IPS-15b (cell line): Measurements from ENCODE around the gene CACNG3.
A peak's percentile ranks its signal among the peaks of the same experiment; 100 is the strongest.
"Not testable (repeated sequence)": the region's sequence is repeated elsewhere in the genome, so short reads cannot be mapped to it uniquely, and the experiment has no call there.

ENCODE experiments used
- H3K27me3 ChIP-seq: one replicate; pipeline ENCODE4 v1.6.1; 2013; ENCODE audit warnings: low read length; ENCODE audit not compliant: control insufficient read depth, insufficient read depth
- H3K36me3 ChIP-seq: one replicate; pipeline ENCODE4 v1.6.1; 2013; ENCODE audit warnings: low read length; ENCODE audit not compliant: control insufficient read depth, insufficient read depth
- H3K4me1 ChIP-seq: one replicate; pipeline ENCODE4 v1.6.1; 2013; ENCODE audit warnings: mild to moderate bottlenecking, low read length; ENCODE audit not compliant: control insufficient read depth, insufficient read depth
- H3K4me3 ChIP-seq: one replicate; pipeline ENCODE4 v1.5.1; 2013; ENCODE audit warnings: low read depth, low read length
- H3K9ac ChIP-seq: one replicate; pipeline ENCODE4 v1.6.1; 2013; ENCODE audit warnings: low read depth, mild to moderate bottlenecking, low read length
- H3K9me3 ChIP-seq: one replicate; pipeline ENCODE4 v1.6.1; 2013; ENCODE audit warnings: mild to moderate bottlenecking, low read length; ENCODE audit not compliant: control insufficient read depth, insufficient read depth

Gene CACNG3

DNA sequence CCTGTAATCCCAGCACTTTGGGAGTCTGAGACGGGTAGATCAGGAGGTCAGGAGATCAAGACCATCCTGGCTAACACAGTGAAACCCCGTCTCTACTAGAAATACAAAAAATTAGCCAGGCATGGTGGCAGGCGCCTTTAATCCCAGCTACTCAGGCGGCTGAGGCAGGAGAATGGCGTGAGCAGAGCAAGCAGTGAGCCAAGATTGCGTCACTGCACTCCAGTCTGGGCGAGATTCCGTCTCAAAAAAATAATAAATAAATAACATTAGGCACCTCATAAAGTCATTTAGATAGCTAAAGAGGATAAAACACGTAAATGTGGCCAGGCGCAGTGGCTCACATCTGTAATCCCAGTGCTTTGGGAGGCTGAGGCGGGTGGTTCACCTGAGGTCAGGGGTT lies 87.7 kb downstream of the CACNG3 start:
- H3K27me3 ChIP-seq, H3K9me3 ChIP-seq, H3K9ac ChIP-seq, H3K4me3 ChIP-seq, H3K36me3 ChIP-seq: not testable (repeated sequence)
- peaks cover 27% of the 10 kb centered on the region for H3K4me1 ChIP-seq

- Histone ChIP-seq H3K27me3 (no peaks in the 10 kb centered on the region), H3K36me3 (no peaks in the 10 kb centered on the region), H3K9ac (no peak overlapping the region), H3K9me3 (no peaks in the 10 kb centered on the region), H3K4me1 (peaks cover 34% of the 10 kb centered on the region), H3K4me3 (no peak overlapping the region)
These were observed 88.6 kb downstream of the CACNG3 start for GRCh38 chr16:24344784-24345183.

DNA sequence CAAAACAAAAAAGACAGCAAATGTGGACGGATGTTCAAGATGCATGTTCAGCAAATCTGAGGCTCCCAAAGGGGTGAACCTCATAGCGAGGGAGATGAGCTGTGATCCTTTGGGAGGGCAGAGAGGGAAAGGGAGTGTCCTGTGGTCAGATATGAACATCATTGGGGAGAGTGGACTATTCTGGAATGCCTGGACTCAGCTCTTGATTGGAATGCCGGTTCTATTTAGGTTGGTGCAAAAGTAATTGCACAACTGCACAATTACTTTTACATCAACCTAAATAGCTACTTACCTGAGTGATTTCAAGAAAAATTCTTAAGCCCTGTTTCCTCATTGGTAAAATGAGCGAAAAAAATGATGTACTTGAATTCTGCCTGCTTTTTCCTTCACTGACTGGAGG lies 89.6 kb downstream of the CACNG3 start:
- Histone ChIP-seq H3K4me3 (no peak overlapping the region), H3K9me3 (no peaks in the 10 kb centered on the region), H3K4me1 (peaks cover 36% of the 10 kb centered on the region), H3K27me3 (no peaks in the 10 kb centered on the region), H3K36me3 (no peaks in the 10 kb centered on the region), H3K9ac (no peak overlapping the region)

GRCh38 chr16:24346734-24347133 lies 90.6 kb downstream of the CACNG3 start:
- H3K36me3 ChIP-seq, result no peaks in the 10 kb centered on the region
- no peak overlapping the region for H3K9ac ChIP-seq
- H3K4me1 ChIP-seq, result peaks cover 36% of the 10 kb centered on the region
- H3K9me3 ChIP-seq, result no peaks in the 10 kb centered on the region
- H3K27me3 ChIP-seq, result no peaks in the 10 kb centered on the region
- no peak overlapping the region for H3K4me3 ChIP-seq

DNA sequence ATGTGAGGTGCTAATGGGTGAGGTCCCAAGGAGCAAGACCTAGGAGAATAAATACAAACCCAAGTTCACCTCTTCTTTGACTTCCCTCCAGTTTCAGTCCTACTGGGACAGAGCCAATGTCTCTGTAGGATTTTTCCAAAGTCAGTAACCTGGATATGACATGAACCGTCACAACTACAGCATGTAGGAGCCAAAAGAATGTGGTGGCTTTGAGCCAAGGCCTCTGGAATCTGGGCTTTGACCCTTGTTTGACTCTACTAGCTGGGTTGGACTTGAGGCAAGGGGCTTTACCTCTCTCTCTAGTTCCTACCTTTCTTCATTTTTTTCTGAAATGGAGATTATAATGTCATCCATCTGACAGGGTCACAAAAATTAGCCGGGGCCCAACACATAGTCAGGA lies 91.4 kb downstream of the CACNG3 start:
- Histone ChIP-seq H3K4me1 (peaks cover 36% of the 10 kb centered on the region), H3K9me3 (no peaks in the 10 kb centered on the region), H3K4me3 (peak overlapping the region; percentile 3), H3K27me3 (no peaks in the 10 kb centered on the region), H3K9ac (no peak overlapping the region), H3K36me3 (no peaks in the 10 kb centered on the region)

- no peak overlapping the region for H3K9ac ChIP-seq
- no peaks in the 10 kb centered on the region for H3K36me3 ChIP-seq
- no peaks in the 10 kb centered on the region for H3K9me3 ChIP-seq
- no peak overlapping the region for H3K4me3 ChIP-seq
- H3K4me1 ChIP-seq, result peaks cover 38% of the 10 kb centered on the region
- no peaks in the 10 kb centered on the region for H3K27me3 ChIP-seq
These were observed 92.6 kb downstream of the CACNG3 start for GRCh38 chr16:24348545-24349290.

DNA sequence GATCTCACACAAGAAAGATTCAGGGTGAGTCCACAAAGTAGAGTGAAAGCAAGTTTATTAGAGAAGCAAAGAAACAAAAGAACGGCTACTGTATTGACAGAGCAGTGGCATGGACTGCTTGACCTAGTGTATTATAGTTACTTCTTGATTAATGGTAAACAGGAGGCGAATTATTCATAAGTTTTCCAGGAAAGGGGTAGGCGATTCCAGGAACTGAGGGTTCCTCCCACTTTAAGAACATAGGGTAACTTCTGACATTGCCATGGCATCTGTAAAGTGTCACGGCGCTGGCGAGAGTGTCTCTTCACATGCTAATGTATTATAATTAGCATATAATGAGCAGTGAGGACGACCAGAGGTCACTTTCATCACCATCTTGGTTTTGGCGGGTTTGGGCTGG lies 93.2 kb downstream of the CACNG3 start:
- H3K27me3 ChIP-seq, result no peaks in the 10 kb centered on the region
- H3K9ac ChIP-seq, result no peak overlapping the region
- H3K4me3 ChIP-seq, result no peak overlapping the region
- peaks cover 38% of the 10 kb centered on the region for H3K4me1 ChIP-seq
- no peaks in the 10 kb centered on the region for H3K36me3 ChIP-seq
- no peaks in the 10 kb centered on the region for H3K9me3 ChIP-seq

DNA sequence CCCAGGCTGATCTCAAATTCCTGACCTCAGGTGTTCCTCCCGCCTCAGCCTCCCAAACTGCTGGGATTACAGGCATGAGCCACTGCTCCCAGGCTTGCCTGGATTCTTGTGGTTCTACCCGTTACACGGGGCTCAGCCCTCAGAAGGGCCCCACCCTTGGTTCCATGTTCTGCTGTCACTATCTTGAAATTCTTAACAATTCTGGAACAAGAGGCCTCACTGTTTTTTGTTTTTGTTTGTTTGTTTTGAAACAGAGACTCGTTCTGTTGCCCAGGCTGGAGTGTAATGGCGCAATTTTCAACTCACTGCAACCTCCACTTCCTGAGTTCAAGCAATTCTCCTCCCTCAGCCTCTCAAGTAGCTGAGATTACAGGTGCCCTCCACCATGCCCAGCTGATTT lies 96.6 kb downstream of the CACNG3 start:
- Histone ChIP-seq H3K4me3 (no peak overlapping the region), H3K9ac (no peak overlapping the region), H3K27me3 (no peaks in the 10 kb centered on the region), H3K36me3 (no peaks in the 10 kb centered on the region), H3K9me3 (no peaks in the 10 kb centered on the region), H3K4me1 (peaks cover 22% of the 10 kb centered on the region)

- H3K4me1 ChIP-seq, result peaks cover 13% of the 10 kb centered on the region
- no peaks in the 10 kb centered on the region for H3K9me3 ChIP-seq
- H3K9ac ChIP-seq, result no peak overlapping the region
- H3K36me3 ChIP-seq, result no peaks in the 10 kb centered on the region
- H3K4me3 ChIP-seq, result no peak overlapping the region
- no peaks in the 10 kb centered on the region for H3K27me3 ChIP-seq
These were observed 97.5 kb downstream of the CACNG3 start for GRCh38 chr16:24353622-24354021.

DNA sequence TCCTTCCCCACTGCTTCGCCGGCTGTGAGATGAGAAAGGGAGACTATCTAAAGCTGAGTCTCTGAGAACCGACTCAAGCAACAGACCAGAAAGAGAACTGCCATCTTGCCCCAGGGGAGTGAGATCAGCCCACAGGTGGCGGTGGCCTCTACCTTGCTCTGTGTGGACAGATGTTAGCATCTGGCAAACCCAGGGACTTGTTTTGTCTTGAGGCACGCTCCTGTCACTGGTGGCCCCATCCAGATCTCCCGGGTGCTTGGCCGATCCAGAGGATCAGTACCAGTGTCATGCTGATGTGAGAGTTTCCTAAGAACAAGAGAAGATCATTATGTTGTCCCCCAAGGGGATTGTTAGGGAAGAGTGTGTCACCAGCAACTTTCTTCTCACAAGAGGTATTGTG lies 101.4 kb downstream of the CACNG3 start:
- H3K36me3 ChIP-seq, result no peaks in the 10 kb centered on the region
- H3K4me3 ChIP-seq, result no peak overlapping the region
- no peaks in the 10 kb centered on the region for H3K27me3 ChIP-seq

GRCh38 chr16:24358117-24358516 lies 102.0 kb downstream of the CACNG3 start:
- Histone ChIP-seq H3K4me3 (no peak overlapping the region), H3K9me3 (no peaks in the 10 kb centered on the region)

More for the DNA sequence above, 101.4 kb downstream of the CACNG3 start:
- no peaks in the 10 kb centered on the region for H3K9me3 ChIP-seq
- H3K9ac ChIP-seq, result no peak overlapping the region
- peaks cover 3% of the 10 kb centered on the region for H3K4me1 ChIP-seq

GRCh38 chr16:24359490-24359889 lies 103.4 kb downstream of the CACNG3 start:
- H3K27me3 ChIP-seq, result no peaks in the 10 kb centered on the region
- no peak overlapping the region for H3K4me3 ChIP-seq
- H3K9ac ChIP-seq, result no peak overlapping the region
- no peaks in the 10 kb centered on the region for H3K36me3 ChIP-seq
- H3K9me3 ChIP-seq, result no peaks in the 10 kb centered on the region
- no peaks in the 10 kb centered on the region for H3K4me1 ChIP-seq

More at GRCh38 chr16:24358117-24358516, 102.0 kb downstream of the CACNG3 start:
- H3K36me3 ChIP-seq, result no peaks in the 10 kb centered on the region
- peaks cover 3% of the 10 kb centered on the region for H3K4me1 ChIP-seq
- H3K27me3 ChIP-seq, result no peaks in the 10 kb centered on the region
- no peak overlapping the region for H3K9ac ChIP-seq
